H1 (cell line): ENCODE results near the gene YOD1.

ENCODE experiments used
- CHD2 ChIP-seq: IDR thresholded peaks from 2 replicates; pipeline ENCODE4 v1.6.1; 2012; ENCODE audit warnings: low read length, improper control_type of control experiment
- EGR1 ChIP-seq: IDR thresholded peaks from 2 replicates; pipeline ENCODE4 v1.6.1; 2011; ENCODE audit warnings: low read depth, low read length, borderline replicate concordance
- EP300 ChIP-seq, 2 experiments: IDR thresholded peaks; 1 replicate in 1 of 2; 2 replicates in 1 of 2; pipeline ENCODE4 v1.6.1; 2011 to 2012; ENCODE audit warnings: low read depth in 2 of 2, low read length in 2 of 2, mild to moderate bottlenecking in 2 of 2, borderline replicate concordance in 1 of 2, inconsistent platforms in 1 of 2, moderate library complexity in 1 of 2
- GABPA ChIP-seq: IDR thresholded peaks from 2 replicates; pipeline ENCODE4 v1.6.1; 2011; ENCODE audit warnings: mild to moderate bottlenecking, low read length, moderate library complexity, borderline replicate concordance; ENCODE audit not compliant: insufficient read depth
- SP2 ChIP-seq: IDR thresholded peaks from 2 replicates; pipeline ENCODE4 v1.6.1; 2012; ENCODE audit warnings: mild to moderate bottlenecking, low read length, inconsistent platforms
- TF ChIP-seq, protein P1 (sequence below), 3 experiments: IDR thresholded peaks; 1 replicate in 2 of 3; 2 replicates in 1 of 3; pipeline versions ENCODE4 v1.5.1 to v1.6.1; 2011; ENCODE audit warnings: low read length in 3 of 3, mild to moderate bottlenecking in 3 of 3, inconsistent platforms in 2 of 3, low read depth in 1 of 3, moderate library complexity in 1 of 3; ENCODE audit not compliant: insufficient read depth in 1 of 3; ENCODE audit errors: control extremely low read depth in 1 of 3

DNA sequence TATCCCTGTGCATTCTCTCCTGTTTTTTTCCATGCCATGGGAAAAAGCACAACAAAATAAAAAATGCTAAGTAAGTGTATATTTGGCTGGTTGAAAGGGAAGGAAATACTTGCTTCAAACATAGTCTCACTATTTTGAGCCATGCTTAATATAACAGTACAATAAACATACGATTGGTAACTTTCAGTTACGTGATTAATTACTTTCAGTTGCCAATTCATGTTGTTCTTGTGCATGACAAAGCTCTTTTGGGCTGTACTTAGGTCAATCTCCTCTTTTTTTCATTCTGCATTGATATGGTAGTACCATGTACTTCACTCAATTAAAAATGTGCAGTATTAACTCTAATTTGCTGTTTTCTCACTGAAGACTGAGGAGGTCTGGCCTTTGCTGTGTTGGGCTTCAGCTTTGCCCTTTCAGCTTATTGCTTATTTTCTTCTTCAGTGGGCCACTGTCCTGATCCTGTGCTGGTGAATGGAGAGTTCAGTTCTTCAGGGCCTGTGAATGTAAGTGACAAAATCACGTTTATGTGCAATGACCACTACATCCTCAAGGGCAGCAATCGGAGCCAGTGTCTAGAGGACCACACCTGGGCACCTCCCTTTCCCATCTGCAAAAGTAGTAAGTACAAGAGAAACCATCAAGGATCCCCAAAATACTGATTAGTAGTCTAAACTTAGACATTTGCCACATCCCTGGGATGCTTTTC, 40.3 kb upstream of the YOD1 start:
- TF ChIP-seq, protein P1, sequence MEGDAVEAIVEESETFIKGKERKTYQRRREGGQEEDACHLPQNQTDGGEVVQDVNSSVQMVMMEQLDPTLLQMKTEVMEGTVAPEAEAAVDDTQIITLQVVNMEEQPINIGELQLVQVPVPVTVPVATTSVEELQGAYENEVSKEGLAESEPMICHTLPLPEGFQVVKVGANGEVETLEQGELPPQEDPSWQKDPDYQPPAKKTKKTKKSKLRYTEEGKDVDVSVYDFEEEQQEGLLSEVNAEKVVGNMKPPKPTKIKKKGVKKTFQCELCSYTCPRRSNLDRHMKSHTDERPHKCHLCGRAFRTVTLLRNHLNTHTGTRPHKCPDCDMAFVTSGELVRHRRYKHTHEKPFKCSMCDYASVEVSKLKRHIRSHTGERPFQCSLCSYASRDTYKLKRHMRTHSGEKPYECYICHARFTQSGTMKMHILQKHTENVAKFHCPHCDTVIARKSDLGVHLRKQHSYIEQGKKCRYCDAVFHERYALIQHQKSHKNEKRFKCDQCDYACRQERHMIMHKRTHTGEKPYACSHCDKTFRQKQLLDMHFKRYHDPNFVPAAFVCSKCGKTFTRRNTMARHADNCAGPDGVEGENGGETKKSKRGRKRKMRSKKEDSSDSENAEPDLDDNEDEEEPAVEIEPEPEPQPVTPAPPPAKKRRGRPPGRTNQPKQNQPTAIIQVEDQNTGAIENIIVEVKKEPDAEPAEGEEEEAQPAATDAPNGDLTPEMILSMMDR (IDR thresholded peaks at IDR 0.05; ENCODE audit: control extremely low read depth in 1 of 3, insufficient read depth in 1 of 3, low read depth in 1 of 3, low read length in 3 of 3), result no peak
- TF ChIP-seq CHD2, result no peak
- no peak for TF ChIP-seq GABPA
- no peak for TF ChIP-seq EGR1
- TF ChIP-seq EP300 (IDR thresholded peaks at IDR 0.05; ENCODE audit: borderline replicate concordance in 1 of 2, low read depth in 2 of 2, low read length in 2 of 2), result no peak
- TF ChIP-seq SP2, result no peak
